Stimulated activated CD4-positive, alpha-beta T cell treated with anti-CD3 and anti-CD28 coated beads, Interleukin-2, amount 100 ng/mL, for 4 hours (primary cell): ENCODE results near the gene ZNF492.
"Not testable (repeated sequence)": the region's sequence is repeated elsewhere in the genome, so short reads cannot be mapped to it uniquely, and the experiment has no call there.

ENCODE experiments used
- DNase-seq: peaks from one replicate; pipeline ENCODE4 v3.0.0-alpha.2; 2020; ENCODE audit warnings: low read depth

Gene ZNF492

GRCh38 chr19:22633706-22634449 is at the start of gene ZNF492:
Gene ZNF492, plus strand, starts transcription at chr19:22634324. Its CDS starts 19,076 bp downstream, at chr19:22653400.
- peak; percentile 68 for DNase-seq

- DNase-seq: no peak
These were observed 38.7 kb upstream of the ZNF492 start for GRCh38 chr19:22595422-22595821.

- no peak for DNase-seq
These were observed 38.2 kb upstream of the ZNF492 start for GRCh38 chr19:22595918-22596341.

GRCh38 chr19:22600690-22601648 is 33.2 kb upstream of the ZNF492 start:
- DNase-seq: no peak

GRCh38 chr19:22601906-22602630 is 32.1 kb upstream of the ZNF492 start:
- no peak for DNase-seq

GRCh38 chr19:22602631-22603272 is 31.4 kb upstream of the ZNF492 start:
- DNase-seq: no peak

GRCh38 chr19:22603518-22604440 is 30.3 kb upstream of the ZNF492 start:
- no peak for DNase-seq

GRCh38 chr19:22604571-22605274 is 29.4 kb upstream of the ZNF492 start:
- no peak for DNase-seq

GRCh38 chr19:22605275-22606211 is 28.6 kb upstream of the ZNF492 start:
- DNase-seq: no peak

GRCh38 chr19:22606212-22606553 is 27.9 kb upstream of the ZNF492 start:
- DNase-seq: no peak

GRCh38 chr19:22606954-22607652 is 27.0 kb upstream of the ZNF492 start:
- DNase-seq: no peak

GRCh38 chr19:22607653-22608430 is 26.3 kb upstream of the ZNF492 start:
- DNase-seq: no peak

- DNase-seq: no peak
These were observed 25.7 kb upstream of the ZNF492 start for GRCh38 chr19:22608441-22608840.

- DNase-seq: no peak
These were observed 24.5 kb upstream of the ZNF492 start for GRCh38 chr19:22609630-22610029.

- DNase-seq: no peak
These were observed 24.0 kb upstream of the ZNF492 start for GRCh38 chr19:22610121-22610520.

- DNase-seq: no peak
These were observed 21.8 kb upstream of the ZNF492 start for GRCh38 chr19:22612316-22612715.

- no peak for DNase-seq
These were observed 17.5 kb upstream of the ZNF492 start for GRCh38 chr19:22616659-22617058.

- DNase-seq: not testable (repeated sequence)
These were observed 16.9 kb upstream of the ZNF492 start for GRCh38 chr19:22617181-22617580.
